ENCODE measurements around the gene SENP5. TPM values are rescaled to one million over a fixed set of nuclear protein-coding genes. Genes with fewer than 3 reads are reported as not detected.
A peak's percentile ranks its signal among the peaks of the same experiment; 100 is the strongest.
"Not testable (repeated sequence)": the region's sequence is repeated elsewhere in the genome, so short reads cannot be mapped to it uniquely, and the experiment has no call there.

Gene SENP5
- total and polyA plus RNA-seq, 3 experiments from 2014 or later: 9.6 to 40.9 (median 39.6) TPM

- peaks cover 11 to 23% (median 19%) of the 10 kb centered on the region in 3 donors for H3K4me1 Mint-ChIP-seq
- H3K4me3 Mint-ChIP-seq: no peak overlapping the region
- H3K27me3 Mint-ChIP-seq: no peaks in the 10 kb centered on the region
- Histone ChIP-seq H3K36me3 (ENCODE audit: insufficient read depth, low read length) (peaks cover 41% of the 10 kb centered on the region), H3K4me3 (ENCODE audit: low read length) (no peak overlapping the region), H3K27ac (ENCODE audit: low read depth, low read length) (no peak overlapping the region), H3K9me3 (ENCODE audit: low read length) (no peaks in the 10 kb centered on the region), H3K27me3 (ENCODE audit: insufficient read depth, low read length, poor library complexity, severe bottlenecking) (no peaks in the 10 kb centered on the region), H3K4me1 (ENCODE audit: insufficient read depth, low read length) (peaks cover 10% of the 10 kb centered on the region)
- ChIA-PET CTCF (no interaction called here), POLR2A (no interaction called here)
- H3K36me3 Mint-ChIP-seq: peaks cover 0 to 82% (median 32%) of the 10 kb centered on the region in 3 donors
- no peak for DNase-seq
- no peaks in the 10 kb centered on the region for H3K9me3 Mint-ChIP-seq
- peak overlapping the region in 1 of 8 donors; percentile 67 for H3K27ac Mint-ChIP-seq
Measured at GRCh38 chr3:196936288-196936687, 68.6 kb downstream of the SENP5 start.

- H3K27ac ChIP-seq (ENCODE audit: low read depth, low read length): no peak overlapping the region
- Mint-ChIP-seq H3K36me3 (peaks cover 0 to 78% (median 28%) of the 10 kb centered on the region in 3 donors), H3K27ac (peak overlapping the region in 4 of 8 donors; percentile 21 to 67 (median 44)), H3K4me3 (peak overlapping the region in 1 of 7 donors; percentile 51), H3K9me3 (no peaks in the 10 kb centered on the region), H3K27me3 (peaks cover 0 to 1% of the 10 kb centered on the region in 2 donors), H3K4me1 (peaks cover 23 to 32% (median 31%) of the 10 kb centered on the region in 3 donors)
- no peaks in the 10 kb centered on the region for H3K27me3 ChIP-seq (ENCODE audit: insufficient read depth, low read length, poor library complexity, severe bottlenecking)
- H3K4me1 ChIP-seq (ENCODE audit: insufficient read depth, low read length): peaks cover 16% of the 10 kb centered on the region
- H3K9me3 ChIP-seq (ENCODE audit: low read length): no peaks in the 10 kb centered on the region
- no peak overlapping the region for H3K4me3 ChIP-seq (ENCODE audit: low read length)
- ChIA-PET POLR2A (interaction anchor here (0.5 kb wide), 1 partner anchor 68 kb away, joined by 3 read pairs; no protein-coding TSS in a partner anchor), CTCF (no interaction called here)
- DNase-seq: no peak
- peaks cover 41% of the 10 kb centered on the region for H3K36me3 ChIP-seq (ENCODE audit: insufficient read depth, low read length)
Measured at GRCh38 chr3:196938124-196938523, 70.4 kb downstream of the SENP5 start.

- Mint-ChIP-seq H3K27ac (peak overlapping the region in 5 of 8 donors; percentile 24 to 67 (median 46)), H3K9me3 (no peaks in the 10 kb centered on the region), H3K36me3 (peaks cover 0 to 79% (median 28%) of the 10 kb centered on the region in 3 donors), H3K4me3 (peak overlapping the region in 1 of 7 donors; percentile 79), H3K4me1 (peaks cover 28 to 36% (median 36%) of the 10 kb centered on the region in 3 donors), H3K27me3 (peaks cover 0 to 1% of the 10 kb centered on the region in 2 donors)
- H3K27ac ChIP-seq (ENCODE audit: low read depth, low read length): no peak overlapping the region
- H3K4me3 ChIP-seq (ENCODE audit: low read length): no peak overlapping the region
- DNase-seq: no peak
- H3K4me1 ChIP-seq (ENCODE audit: insufficient read depth, low read length): peaks cover 21% of the 10 kb centered on the region
- CTCF ChIA-PET: no interaction called here
- POLR2A ChIA-PET: no interaction called here
- H3K36me3 ChIP-seq (ENCODE audit: insufficient read depth, low read length): peaks cover 41% of the 10 kb centered on the region
- no peaks in the 10 kb centered on the region for H3K9me3 ChIP-seq (ENCODE audit: low read length)
- H3K27me3 ChIP-seq (ENCODE audit: insufficient read depth, low read length, poor library complexity, severe bottlenecking): no peaks in the 10 kb centered on the region
Measured at GRCh38 chr3:196938576-196938975, 70.9 kb downstream of the SENP5 start.

GRCh38 chr3:196941729-196942225, 74.1 kb downstream of the SENP5 start:
- H3K4me1 Mint-ChIP-seq: peaks cover 38 to 51% (median 45%) of the 10 kb centered on the region in 3 donors
- no peaks in the 10 kb centered on the region for H3K9me3 Mint-ChIP-seq
- Histone ChIP-seq H3K27ac (ENCODE audit: low read depth, low read length) (peak overlapping the region; percentile 96), H3K36me3 (ENCODE audit: insufficient read depth, low read length) (peaks cover 14% of the 10 kb centered on the region), H3K4me1 (ENCODE audit: insufficient read depth, low read length) (peaks cover 23% of the 10 kb centered on the region), H3K27me3 (ENCODE audit: insufficient read depth, low read length, poor library complexity, severe bottlenecking) (no peaks in the 10 kb centered on the region), H3K4me3 (ENCODE audit: low read length) (peak overlapping the region; percentile 97), H3K9me3 (ENCODE audit: low read length) (no peaks in the 10 kb centered on the region)
- DNase-seq: peak in 3 of 5 donors; percentile 48 to 73 (median 71)
- ChIA-PET CTCF (interaction anchor here (1.1 to 4.0 kb wide), 6 partner anchors 8 to 105 kb away, joined by 3 to 22 read pairs (median 4); partner anchors contain the start of gene SENP5), POLR2A (interaction anchor here (0.6 to 2.8 kb wide), 9 partner anchors 9 to 1003 kb away, joined by 3 to 46 read pairs (median 4); partner anchors contain the start of genes FBXO45, PAK2, PIGZ and SENP5)
- peaks cover 0 to 60% (median 9%) of the 10 kb centered on the region in 3 donors for H3K36me3 Mint-ChIP-seq
- H3K27ac Mint-ChIP-seq: peak overlapping the region; percentile 93 to 98 (median 98)
- H3K4me3 Mint-ChIP-seq: peak overlapping the region; percentile 91 to 98 (median 97)
- peaks cover 0 to 1% of the 10 kb centered on the region in 2 donors for H3K27me3 Mint-ChIP-seq

- Mint-ChIP-seq H3K27me3 (peaks cover 0 to 1% of the 10 kb centered on the region in 2 donors), H3K4me3 (peak within 1 kb of the TSS; percentile 91 to 98 (median 97)), H3K9me3 (no peaks in the 10 kb centered on the region), H3K27ac (peak within 1 kb of the TSS; percentile 93 to 98 (median 98)), H3K4me1 (peaks cover 38 to 51% (median 45%) of the 10 kb centered on the region in 3 donors), H3K36me3 (peaks cover 0 to 54% (median 3%) of the 10 kb centered on the region in 3 donors)
- H3K9me3 ChIP-seq (ENCODE audit: low read length): no peaks in the 10 kb centered on the region
- peak; percentile 98 to 99 (median 99) for DNase-seq
- ChIA-PET POLR2A (interaction anchor here (0.6 to 2.8 kb wide), 10 partner anchors 13 to 1002 kb away, joined by 3 to 46 read pairs (median 4); partner anchors contain the start of genes FBXO45, PAK2, PIGZ and SENP5), CTCF (interaction anchor here (0.7 to 4.0 kb wide), 7 partner anchors 9 to 105 kb away, joined by 3 to 22 read pairs (median 4); partner anchors contain the start of gene SENP5)
- no peaks in the 10 kb centered on the region for H3K27me3 ChIP-seq (ENCODE audit: insufficient read depth, low read length, poor library complexity, severe bottlenecking)
- H3K27ac ChIP-seq (ENCODE audit: low read depth, low read length): peak within 1 kb of the TSS; percentile 96
- H3K36me3 ChIP-seq (ENCODE audit: insufficient read depth, low read length): peaks cover 9% of the 10 kb centered on the region
- peaks cover 23% of the 10 kb centered on the region for H3K4me1 ChIP-seq (ENCODE audit: insufficient read depth, low read length)
- peak within 1 kb of the TSS; percentile 97 for H3K4me3 ChIP-seq (ENCODE audit: low read length)
Measured at GRCh38 chr3:196942226-196942914, 74.7 kb downstream of the SENP5 start, which contains the start of gene NCBP2. Gene NCBP2 (minus strand): TSS chr3:196942528. CDS start chr3:196942503, 25 bp downstream.

GRCh38 chr3:196942915-196943277, 75.2 kb downstream of the SENP5 start:
- Histone ChIP-seq H3K4me3 (ENCODE audit: low read length) (peak overlapping the region; percentile 76), H3K4me1 (ENCODE audit: insufficient read depth, low read length) (peaks cover 23% of the 10 kb centered on the region), H3K36me3 (ENCODE audit: insufficient read depth, low read length) (peaks cover 3% of the 10 kb centered on the region), H3K27ac (ENCODE audit: low read depth, low read length) (peak overlapping the region; percentile 96), H3K9me3 (ENCODE audit: low read length) (no peaks in the 10 kb centered on the region), H3K27me3 (ENCODE audit: insufficient read depth, low read length, poor library complexity, severe bottlenecking) (no peaks in the 10 kb centered on the region)
- H3K9me3 Mint-ChIP-seq: no peaks in the 10 kb centered on the region
- H3K36me3 Mint-ChIP-seq: peaks cover 0 to 49% (median 2%) of the 10 kb centered on the region in 3 donors
- ChIA-PET CTCF (interaction anchor here (0.7 to 4.0 kb wide), 5 partner anchors 8 to 106 kb away, joined by 3 to 22 read pairs (median 4); partner anchors contain the start of gene SENP5), POLR2A (interaction anchor here (0.6 to 2.8 kb wide), 7 partner anchors 12 to 375 kb away, joined by 3 to 46 read pairs (median 6); partner anchors contain the start of genes FBXO45, PAK2, PIGZ and SENP5)
- peaks cover 0 to 1% of the 10 kb centered on the region in 2 donors for H3K27me3 Mint-ChIP-seq
- peak in 1 of 5 donors; percentile 8 for DNase-seq
- H3K4me1 Mint-ChIP-seq: peaks cover 38 to 51% (median 45%) of the 10 kb centered on the region in 3 donors
- H3K4me3 Mint-ChIP-seq: peak overlapping the region; percentile 91 to 98 (median 97)
- peak overlapping the region; percentile 70 to 95 (median 92) for H3K27ac Mint-ChIP-seq

GRCh38 chr3:196944037-196944790, 76.5 kb downstream of the SENP5 start:
- H3K4me3 ChIP-seq (ENCODE audit: low read length); DNase-seq; CTCF ChIA-PET; H3K27ac ChIP-seq (ENCODE audit: low read depth, low read length); H3K9me3 Mint-ChIP-seq; H3K27me3 Mint-ChIP-seq; H3K36me3 ChIP-seq (ENCODE audit: insufficient read depth, low read length); H3K9me3 ChIP-seq (ENCODE audit: low read length); H3K27me3 ChIP-seq (ENCODE audit: insufficient read depth, low read length, poor library complexity, severe bottlenecking): not testable (repeated sequence)
- peaks cover 23% of the 10 kb centered on the region for H3K4me1 ChIP-seq (ENCODE audit: insufficient read depth, low read length)
- peak overlapping the region; percentile 70 to 95 (median 92) for H3K27ac Mint-ChIP-seq
- POLR2A ChIA-PET: interaction anchor here (0.8 kb wide), 1 partner anchor 10 kb away, joined by 3 read pairs; no protein-coding TSS in a partner anchor
- H3K36me3 Mint-ChIP-seq: peaks cover 0 to 36% (median 2%) of the 10 kb centered on the region in 3 donors
- peak overlapping the region; percentile 63 to 97 (median 77) for H3K4me3 Mint-ChIP-seq
- peaks cover 37 to 49% (median 45%) of the 10 kb centered on the region in 3 donors for H3K4me1 Mint-ChIP-seq

Measured in CD8-positive, alpha-beta memory T cell (primary cell).